NCI-H128 (cell line): ENCODE measurements around the gene KRTAP10-10.
"Not testable (repeated sequence)": the region's sequence is repeated elsewhere in the genome, so short reads cannot be mapped to it uniquely, and the experiment has no call there.

ENCODE experiments used
- DNase-seq: peaks from one replicate; lab custom pipeline; 2025; ENCODE audit not compliant: unreplicated experiment; lab: John Stamatoyannopoulos, UW

KRTAP10-10 gene, protein sequence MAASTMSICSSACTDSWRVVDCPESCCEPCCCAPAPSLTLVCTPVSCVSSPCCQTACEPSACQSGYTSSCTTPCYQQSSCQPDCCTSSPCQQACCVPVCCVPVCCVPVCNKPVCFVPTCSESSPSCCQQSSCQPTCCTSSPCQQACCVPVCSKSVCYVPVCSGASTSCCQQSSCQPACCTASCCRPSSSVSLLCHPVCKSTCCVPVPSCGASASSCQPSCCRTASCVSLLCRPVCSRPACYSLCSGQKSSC

DNA sequence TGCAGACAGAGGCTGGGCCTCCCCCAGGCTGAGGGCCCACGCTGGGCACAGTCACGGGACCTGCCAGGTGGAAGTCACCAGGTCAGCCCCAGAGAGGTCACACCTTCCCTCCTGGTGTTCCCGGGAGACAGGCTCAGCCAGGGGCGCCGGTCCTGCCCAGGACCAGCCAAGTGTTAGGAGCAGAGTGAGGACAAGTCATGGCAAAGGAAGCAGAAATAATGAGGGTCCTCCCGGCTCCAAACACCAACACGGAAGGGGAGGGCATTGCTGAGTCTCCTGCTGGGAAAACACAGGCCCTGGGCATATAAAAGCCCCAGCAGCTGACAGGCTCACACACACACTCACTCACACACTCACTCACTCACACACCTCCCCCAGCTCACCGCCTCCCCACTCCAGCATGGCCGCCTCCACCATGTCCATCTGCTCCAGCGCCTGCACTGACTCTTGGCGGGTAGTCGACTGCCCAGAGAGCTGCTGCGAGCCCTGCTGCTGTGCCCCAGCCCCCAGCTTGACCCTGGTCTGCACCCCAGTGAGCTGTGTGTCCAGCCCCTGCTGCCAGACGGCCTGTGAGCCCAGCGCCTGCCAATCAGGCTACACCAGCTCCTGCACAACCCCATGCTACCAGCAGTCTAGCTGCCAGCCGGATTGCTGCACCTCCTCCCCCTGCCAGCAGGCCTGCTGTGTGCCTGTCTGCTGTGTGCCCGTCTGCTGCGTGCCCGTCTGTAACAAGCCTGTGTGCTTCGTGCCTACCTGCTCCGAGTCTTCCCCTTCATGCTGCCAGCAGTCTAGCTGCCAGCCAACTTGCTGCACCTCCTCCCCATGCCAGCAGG, at the start of gene KRTAP10-10:
Gene KRTAP10-10, plus strand, starts transcription at position 339 of the 833 bp plus-strand sequence. Its CDS starts 62 bp downstream, at position 401.
- no peak for DNase-seq

GRCh38 chr21:44589094-44589493, 48.1 kb upstream of the KRTAP10-10 start:
- no peak for DNase-seq

DNA sequence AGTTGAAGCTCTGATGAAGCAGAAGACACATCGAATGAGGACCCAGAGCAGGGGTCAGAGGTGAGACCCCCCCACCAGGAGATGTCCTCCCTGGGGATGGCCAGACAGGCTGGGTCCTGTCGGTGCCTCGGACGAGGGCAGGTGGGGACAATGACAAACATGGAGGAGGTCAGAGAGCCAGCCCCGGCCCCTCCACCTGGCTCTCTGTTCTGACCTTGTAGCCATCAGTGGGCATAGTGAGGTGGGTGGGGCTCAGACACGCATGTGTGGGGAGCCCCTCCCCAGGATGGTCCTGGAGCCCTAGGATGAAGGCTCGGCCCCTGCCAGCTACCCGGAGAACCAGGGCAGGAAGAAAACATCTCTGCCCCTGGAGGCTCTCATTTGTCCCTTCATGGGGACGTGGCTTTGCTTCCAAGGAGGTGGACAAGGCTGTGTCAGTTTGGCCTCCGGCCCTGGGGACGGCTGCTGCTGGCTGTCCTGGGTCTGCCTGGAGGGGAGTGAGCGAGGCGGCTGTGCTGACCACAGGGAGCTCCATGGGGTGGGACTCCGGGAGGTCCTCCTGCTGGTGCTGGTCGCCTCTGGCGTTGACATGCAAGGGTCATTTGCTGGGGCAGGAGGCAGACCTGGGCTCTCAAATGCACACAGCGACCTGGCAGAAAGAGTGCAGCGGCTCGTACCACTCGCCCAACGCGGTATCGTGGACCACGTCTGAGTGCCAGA, 47.4 kb upstream of the KRTAP10-10 start:
- DNase-seq: no peak

GRCh38 chr21:44590311-44590721, 46.8 kb upstream of the KRTAP10-10 start:
- DNase-seq: no peak

DNA sequence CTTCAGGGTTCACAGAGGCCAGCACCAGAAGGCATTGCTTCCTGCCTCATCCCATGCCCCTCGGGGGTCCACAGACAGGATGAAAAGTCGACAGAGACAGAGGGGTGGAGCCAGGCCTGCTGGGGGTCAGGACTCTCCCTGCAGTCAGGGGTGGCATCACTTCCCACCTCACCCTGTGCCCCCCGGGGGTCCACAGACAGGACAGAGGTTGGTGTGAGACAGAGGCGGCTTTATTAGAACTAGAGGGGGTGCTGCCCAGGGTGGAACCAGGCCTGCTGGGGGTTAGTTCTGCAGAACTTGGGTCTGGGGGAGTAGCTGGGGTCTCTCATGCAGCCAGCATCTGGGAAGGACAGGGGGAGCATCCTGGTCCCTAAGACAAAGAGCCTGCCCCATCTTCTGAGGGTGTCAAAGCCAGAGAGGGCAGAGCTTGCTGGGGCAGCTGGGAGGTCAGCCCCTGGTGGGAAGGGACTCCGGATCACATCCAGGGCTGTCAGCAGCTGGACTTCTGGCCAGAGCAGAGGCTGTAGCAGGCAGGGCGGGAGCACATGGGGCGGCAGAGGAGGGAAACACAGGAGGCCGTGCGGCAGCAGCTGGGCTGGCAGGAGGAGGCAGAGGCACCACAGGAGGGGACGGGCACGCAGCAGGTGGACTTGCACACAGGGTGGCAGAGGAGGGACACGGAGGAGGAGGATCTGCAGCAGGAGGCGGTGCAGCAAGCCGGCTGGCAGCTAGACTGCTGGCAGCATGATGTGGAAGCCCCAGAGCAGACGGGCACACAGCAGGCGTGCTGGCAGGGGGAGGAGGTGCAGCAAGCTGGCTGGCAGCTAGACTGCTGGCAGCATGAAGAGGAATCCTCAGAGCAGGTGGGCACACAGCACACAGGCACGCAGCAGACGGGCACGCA, 46.0 kb upstream of the KRTAP10-10 start:
- DNase-seq: not testable (repeated sequence)

- not testable (repeated sequence) for DNase-seq
Observed at GRCh38 chr21:44591801-44592130, 45.4 kb upstream of the KRTAP10-10 start.

DNA sequence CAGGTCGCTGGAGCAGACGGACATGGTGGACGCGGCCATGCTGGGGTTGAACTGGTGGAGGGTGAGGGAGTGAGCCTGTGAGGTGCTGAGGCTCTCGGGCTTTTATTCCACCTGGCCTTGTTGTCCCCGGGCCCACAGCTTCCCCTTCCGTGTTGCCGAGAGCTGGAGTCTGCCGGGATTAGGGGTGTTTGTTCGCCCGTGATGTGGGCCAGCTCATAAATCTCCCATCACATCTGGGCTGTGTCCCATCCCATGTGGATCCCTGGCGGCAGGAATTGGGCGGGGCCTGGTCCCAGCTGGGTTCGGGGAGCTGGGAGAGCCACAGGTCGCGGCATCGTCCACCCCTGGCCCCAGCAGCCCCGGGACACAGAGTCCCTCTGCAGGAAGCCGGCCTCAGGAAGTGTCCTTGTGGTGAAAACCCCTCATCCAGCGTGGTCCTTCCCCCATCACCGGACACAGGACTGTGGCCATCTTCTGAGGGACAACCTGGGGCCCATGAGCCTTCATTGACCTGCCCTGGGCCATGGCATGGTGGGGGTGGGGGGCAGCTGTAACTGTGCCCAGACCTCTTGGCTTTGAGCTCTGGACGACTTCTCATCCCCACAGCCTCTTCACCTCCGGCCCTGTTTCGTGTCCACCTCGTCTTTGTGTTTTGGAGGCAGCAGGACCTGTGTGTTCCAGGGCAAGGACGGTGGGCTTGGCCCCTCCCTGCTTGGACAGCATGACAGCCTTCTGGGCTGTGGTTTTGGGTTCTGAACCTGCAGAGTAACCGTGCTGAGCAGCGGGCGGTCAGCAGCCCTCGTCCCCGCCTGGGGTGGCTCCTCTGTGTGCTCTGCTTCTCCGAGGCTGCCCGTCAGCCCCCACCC, 44.5 kb upstream of the KRTAP10-10 start, which contains the start of gene KRTAP10-6:
Gene KRTAP10-6, minus strand, starts transcription at position 60 of the 866 bp plus-strand sequence. Its CDS starts 21 bp downstream, at position 39.
- DNase-seq: no peak

DNA sequence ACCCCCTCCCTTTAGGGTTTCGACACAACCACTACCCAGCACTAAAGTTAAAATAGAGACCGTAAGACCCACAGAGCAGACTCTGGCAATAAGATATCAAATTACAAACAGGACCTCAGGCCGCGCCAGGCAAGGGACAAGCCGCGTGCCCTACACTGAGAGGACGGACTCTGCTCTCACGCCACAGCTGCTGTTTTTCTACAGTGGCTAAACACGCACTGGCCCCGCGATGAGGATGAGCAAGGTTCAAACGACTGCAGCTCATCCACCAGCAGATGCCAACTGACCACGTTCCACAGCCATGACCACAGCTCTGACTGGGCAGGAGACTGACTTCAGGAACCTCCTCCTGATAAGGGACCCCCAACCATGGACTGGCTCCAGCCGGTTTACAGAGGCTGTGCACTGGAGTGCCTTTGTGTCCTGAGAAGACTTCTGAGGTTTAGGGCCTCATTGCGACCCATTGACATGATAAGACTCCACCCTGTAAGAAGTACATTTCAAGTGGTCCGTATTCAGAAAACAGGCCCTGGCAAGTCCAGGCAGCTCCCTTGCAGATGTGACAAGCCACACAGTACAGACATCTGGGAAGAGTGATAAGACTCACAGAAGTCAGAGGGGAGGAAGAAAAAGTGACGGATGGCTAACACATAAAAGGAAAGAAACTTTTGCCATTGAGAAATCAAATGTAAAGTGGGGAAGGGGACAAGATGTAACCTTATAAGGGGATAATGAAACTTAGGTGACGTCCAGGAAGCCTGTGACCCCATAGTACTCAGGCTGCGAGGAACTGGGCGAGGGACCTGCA, 43.4 kb upstream of the KRTAP10-10 start:
- DNase-seq: no peak

- DNase-seq: no peak
Observed at GRCh38 chr21:44594406-44594916, 42.7 kb upstream of the KRTAP10-10 start.

- DNase-seq: no peak
Observed at GRCh38 chr21:44595524-44595923, 41.6 kb upstream of the KRTAP10-10 start.

- DNase-seq: no peak
Observed at GRCh38 chr21:44596068-44596725, 41.0 kb upstream of the KRTAP10-10 start.

DNA sequence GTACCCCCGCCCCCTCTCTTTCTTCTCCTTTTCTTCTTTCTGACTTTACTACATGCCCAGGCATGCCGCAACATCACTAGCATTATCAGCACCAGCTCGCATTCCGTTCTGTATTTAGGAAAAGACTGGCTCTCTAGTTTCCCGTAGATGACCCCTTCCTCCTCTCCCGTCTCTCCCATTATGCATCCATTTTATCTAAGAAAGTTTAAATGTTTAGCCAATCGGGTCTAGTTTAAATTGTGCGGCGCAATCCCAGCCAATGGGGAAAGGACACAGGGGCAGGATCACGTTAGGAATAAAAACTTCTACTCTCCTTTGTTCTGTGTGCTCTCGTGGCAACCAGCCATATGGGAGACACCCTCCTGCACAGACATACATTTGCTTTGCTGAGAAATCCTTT, 39.1 kb upstream of the KRTAP10-10 start:
- DNase-seq: no peak

DNA sequence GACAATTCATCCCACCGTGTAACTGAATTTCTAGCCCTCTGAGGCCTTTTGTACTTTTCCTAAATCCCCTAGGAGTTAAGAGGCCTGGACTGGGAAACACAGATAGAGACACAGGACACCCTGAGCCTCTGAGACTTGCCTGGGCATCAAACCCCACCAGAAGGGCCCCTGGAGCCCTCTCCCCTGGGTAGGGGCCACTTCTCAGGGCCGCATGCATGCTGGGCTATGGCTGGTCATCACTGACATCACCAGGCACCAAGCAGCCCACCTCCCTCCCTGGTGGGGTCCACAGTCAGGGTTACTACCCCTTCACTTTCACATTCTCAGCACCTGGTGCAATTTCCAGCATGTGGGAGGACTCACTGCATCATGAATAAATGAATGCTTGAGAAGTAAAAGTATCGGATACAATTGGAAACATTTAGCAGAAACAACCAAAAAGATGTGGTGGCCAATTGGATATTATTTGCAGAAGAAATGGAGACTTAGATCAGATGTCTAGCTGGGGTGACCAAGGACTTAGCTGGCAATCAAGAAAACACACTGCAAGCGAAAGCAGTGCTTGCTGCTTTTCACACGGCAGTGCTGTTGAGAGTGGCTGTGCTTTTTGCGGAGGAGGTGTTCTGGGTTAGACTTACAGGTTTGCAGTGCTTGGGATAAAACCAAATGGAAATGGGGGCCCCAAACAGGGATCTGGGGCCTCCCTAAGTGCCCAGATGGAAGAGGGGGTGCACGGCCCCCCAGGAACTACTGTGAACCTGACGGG, 37.7 kb upstream of the KRTAP10-10 start:
- DNase-seq: no peak

DNA sequence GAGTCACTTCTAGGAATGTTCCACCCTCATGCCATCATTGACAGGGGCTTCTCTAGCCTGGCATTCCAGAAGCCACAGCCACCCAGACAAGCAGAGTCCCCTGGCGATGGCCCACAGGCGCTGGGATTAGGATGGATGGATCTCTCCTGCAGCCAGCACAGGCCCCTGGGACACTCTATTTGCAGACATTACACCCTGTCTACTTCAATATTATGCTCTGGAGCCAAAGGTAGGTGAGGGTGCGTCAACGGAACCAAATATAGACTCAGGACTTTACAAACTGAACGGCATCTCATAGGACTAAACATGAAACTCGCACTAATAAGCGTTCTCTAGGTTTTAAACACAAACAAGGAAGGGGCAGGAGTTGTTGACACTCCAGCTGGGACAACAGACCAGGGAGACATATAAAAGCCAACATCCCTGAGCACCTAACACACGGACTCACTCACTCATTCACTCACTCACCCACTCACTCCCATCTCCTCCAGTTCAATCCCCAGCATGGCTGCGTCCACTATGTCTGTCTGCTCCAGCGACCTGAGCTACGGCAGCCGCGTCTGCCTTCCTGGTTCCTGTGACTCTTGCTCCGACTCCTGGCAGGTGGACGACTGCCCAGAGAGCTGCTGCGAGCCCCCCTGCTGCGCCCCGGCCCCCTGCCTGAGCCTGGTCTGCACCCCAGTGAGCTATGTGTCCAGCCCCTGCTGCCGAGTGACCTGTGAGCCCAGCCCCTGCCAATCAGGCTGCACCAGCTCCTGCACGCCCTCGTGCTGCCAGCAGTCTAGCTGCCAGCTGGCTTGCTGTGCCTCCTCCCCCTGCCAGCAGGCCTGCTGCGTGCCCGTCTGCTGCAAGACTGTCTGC, 36.8 kb upstream of the KRTAP10-10 start, which contains the start of gene KRTAP10-7:
Gene KRTAP10-7, plus strand, starts transcription at position 480 of the 861 bp plus-strand sequence. Its CDS starts 25 bp downstream, at position 505.
- not testable (repeated sequence) for DNase-seq

DNA sequence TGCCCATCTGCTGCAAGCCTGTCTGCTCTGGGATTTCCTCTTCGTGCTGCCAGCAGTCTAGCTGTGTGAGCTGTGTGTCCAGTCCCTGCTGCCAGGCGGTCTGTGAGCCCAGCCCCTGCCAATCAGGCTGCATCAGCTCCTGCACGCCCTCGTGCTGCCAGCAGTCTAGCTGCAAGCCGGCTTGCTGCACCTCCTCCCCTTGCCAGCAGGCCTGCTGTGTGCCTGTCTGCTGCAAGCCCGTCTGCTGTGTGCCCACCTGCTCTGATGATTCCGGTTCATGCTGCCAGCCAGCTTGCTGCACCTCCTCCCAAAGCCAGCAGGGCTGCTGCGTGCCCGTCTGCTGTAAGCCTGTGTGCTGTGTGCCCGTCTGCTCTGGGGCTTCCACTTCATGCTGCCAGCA, 36.1 kb upstream of the KRTAP10-10 start:
- not testable (repeated sequence) for DNase-seq
